Nephron progenitor cell (in vitro differentiated cells): ENCODE data around the gene FOXC1.
A peak's percentile ranks its signal among the peaks of the same experiment; 100 is the strongest.

Experiments
- DNase-seq: peaks from one replicate; pipeline ENCODE4 v3.0.0; 2021
- H3K27ac Mint-ChIP-seq: 2 replicates; pipeline ENCODE4 v1.8.0; 2021; ENCODE audit warnings: mild to moderate bottlenecking, moderate library complexity, mixed read lengths
- H3K27me3 Mint-ChIP-seq: 2 replicates; pipeline ENCODE4 v1.8.0; 2021; ENCODE audit warnings: mild to moderate bottlenecking, low read depth, mixed read lengths; ENCODE audit not compliant: poor library complexity
- H3K36me3 Mint-ChIP-seq: 2 replicates; pipeline ENCODE4 v1.8.0; 2021; ENCODE audit warnings: low read depth, mixed read lengths
- H3K4me1 Mint-ChIP-seq: 2 replicates; pipeline ENCODE4 v1.8.0; 2021; ENCODE audit warnings: mixed read lengths
- H3K4me3 Mint-ChIP-seq: 2 replicates; pipeline ENCODE4 v1.8.0; 2021; ENCODE audit warnings: mild to moderate bottlenecking, moderate library complexity, mixed read lengths
- H3K9me3 Mint-ChIP-seq: 2 replicates; pipeline ENCODE4 v1.8.0; 2021; ENCODE audit warnings: mild to moderate bottlenecking, moderate library complexity, mixed read lengths
- CTCF ChIP-seq: fragments of 200-600 bp; sonication (generic); IDR thresholded peaks from 2 replicates; pipeline ENCODE4 v1.5.0; 2021; ENCODE audit warnings: antibody characterized with exemption

The FOXC1 gene

GRCh38 chr6:1616701-1617463 is 7.2 kb downstream of the FOXC1 start:
- H3K27me3 Mint-ChIP-seq = peaks cover 28% of the 10 kb centered on the region
- H3K36me3 Mint-ChIP-seq = peaks cover 12% of the 10 kb centered on the region
- H3K4me1 Mint-ChIP-seq = peaks cover 62% of the 10 kb centered on the region
- DNase-seq = no peak
- H3K9me3 Mint-ChIP-seq = no peaks in the 10 kb centered on the region
- TF ChIP-seq CTCF = no peak
- H3K4me3 Mint-ChIP-seq = peak overlapping the region; percentile 69
- peak overlapping the region; percentile 86 for H3K27ac Mint-ChIP-seq

GRCh38 chr6:1617466-1618310 is 8.0 kb downstream of the FOXC1 start:
- Mint-ChIP-seq H3K27me3 (peaks cover 28% of the 10 kb centered on the region), H3K4me3 (peak overlapping the region; percentile 69), H3K9me3 (no peaks in the 10 kb centered on the region), H3K27ac (peak overlapping the region; percentile 31), H3K4me1 (peaks cover 62% of the 10 kb centered on the region), H3K36me3 (peaks cover 4% of the 10 kb centered on the region)
- no peak for DNase-seq
- TF ChIP-seq CTCF = no peak

- no peaks in the 10 kb centered on the region for H3K9me3 Mint-ChIP-seq
- no peak for DNase-seq
- H3K27ac Mint-ChIP-seq = no peak overlapping the region
- H3K27me3 Mint-ChIP-seq = peaks cover 26% of the 10 kb centered on the region
- no peaks in the 10 kb centered on the region for H3K36me3 Mint-ChIP-seq
- H3K4me3 Mint-ChIP-seq = peak overlapping the region; percentile 69
- no peak for TF ChIP-seq CTCF
- peaks cover 62% of the 10 kb centered on the region for H3K4me1 Mint-ChIP-seq
Measured at GRCh38 chr6:1618311-1619097, 8.8 kb downstream of the FOXC1 start.

DNA sequence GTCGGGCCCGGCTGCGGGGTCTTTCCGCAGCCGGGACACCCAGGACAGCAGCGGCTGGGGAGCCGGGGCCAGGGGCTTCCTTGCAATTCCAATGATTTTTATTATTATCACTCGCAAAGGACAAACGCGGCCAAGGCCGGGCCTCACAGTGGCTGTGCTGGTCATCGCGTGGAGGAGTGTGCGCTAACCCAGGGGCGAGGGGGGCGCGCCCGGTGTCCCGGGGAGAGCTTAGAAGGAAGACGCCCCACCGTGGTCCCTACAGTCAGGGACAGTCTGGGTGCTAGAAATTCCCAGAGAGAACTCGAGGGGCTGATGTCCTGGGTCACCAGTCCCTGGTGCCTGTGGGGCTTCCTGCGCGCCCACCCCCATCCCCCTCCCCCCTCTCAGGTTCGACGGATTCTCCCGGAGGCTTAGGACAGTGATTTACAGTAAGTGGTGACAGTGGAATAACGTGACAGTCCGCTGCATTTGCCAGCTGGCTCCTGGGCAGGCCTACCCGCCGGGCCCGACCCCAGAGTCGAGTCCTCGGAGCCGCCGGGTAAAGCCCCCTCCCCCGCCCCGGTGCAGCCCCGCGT is 9.5 kb downstream of the FOXC1 start:
- no peak for TF ChIP-seq CTCF
- peaks cover 66% of the 10 kb centered on the region for H3K4me1 Mint-ChIP-seq
- peaks cover 27% of the 10 kb centered on the region for H3K27me3 Mint-ChIP-seq
- H3K4me3 Mint-ChIP-seq = no peak overlapping the region
- H3K36me3 Mint-ChIP-seq = no peaks in the 10 kb centered on the region
- DNase-seq = peak; percentile 50
- H3K9me3 Mint-ChIP-seq = no peaks in the 10 kb centered on the region
- H3K27ac Mint-ChIP-seq = no peak overlapping the region

GRCh38 chr6:1619673-1620503 is 10.2 kb downstream of the FOXC1 start:
- Mint-ChIP-seq H3K4me1 (peaks cover 67% of the 10 kb centered on the region), H3K27ac (no peak overlapping the region), H3K27me3 (peaks cover 27% of the 10 kb centered on the region), H3K4me3 (no peak overlapping the region), H3K36me3 (no peaks in the 10 kb centered on the region), H3K9me3 (no peaks in the 10 kb centered on the region)
- no peak for TF ChIP-seq CTCF
- DNase-seq = peak; percentile 73
